ENCODE results near the gene GSN. TPM values are rescaled to one million over a fixed set of nuclear protein-coding genes. Genes with fewer than 3 reads are reported as not detected.

Gene GSN
- total RNA-seq, 1 experiment from 2014 or later, result 28.4 TPM

DNA sequence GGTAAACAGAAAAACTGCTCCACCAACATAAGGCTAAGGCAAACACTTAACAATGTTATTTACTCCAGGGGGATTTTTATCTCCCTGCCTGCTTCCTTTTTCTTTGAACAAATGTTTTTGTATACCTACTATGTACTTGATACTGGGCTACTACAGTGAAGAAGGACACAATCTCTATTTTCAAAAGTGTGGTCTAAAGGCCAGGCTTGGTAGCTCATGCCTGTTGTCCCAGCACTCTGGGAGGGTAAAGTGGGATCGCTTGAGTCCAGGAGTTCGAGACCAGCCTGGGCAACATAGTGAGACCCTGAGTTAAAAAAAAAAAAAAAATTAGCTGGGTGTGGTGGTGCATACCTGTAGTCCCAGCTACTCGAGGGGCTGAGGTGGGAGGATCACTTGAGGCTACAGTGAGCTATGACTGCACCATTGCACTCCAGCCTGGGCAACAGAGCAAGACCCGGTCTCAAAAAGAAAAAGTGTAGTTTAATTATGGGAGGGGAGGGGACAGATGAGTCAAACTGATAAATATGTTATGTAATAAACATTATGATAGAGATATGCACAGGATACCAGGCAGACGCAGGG, 98.7 kb downstream of the GSN start:
- no peaks in the 10 kb centered on the region for H3K27me3 ChIP-seq (replicated peaks; ENCODE audit: insufficient read depth, low read depth, low read length, poor library complexity)
- no peak for DNase-seq (ENCODE audit: low spot score)
- no peak for TF ChIP-seq EZH2 (IDR thresholded peaks at IDR 0.05; ENCODE audit: borderline replicate concordance, low read depth, low read length, poor library complexity, severe bottlenecking)
- TF ChIP-seq, protein P1, sequence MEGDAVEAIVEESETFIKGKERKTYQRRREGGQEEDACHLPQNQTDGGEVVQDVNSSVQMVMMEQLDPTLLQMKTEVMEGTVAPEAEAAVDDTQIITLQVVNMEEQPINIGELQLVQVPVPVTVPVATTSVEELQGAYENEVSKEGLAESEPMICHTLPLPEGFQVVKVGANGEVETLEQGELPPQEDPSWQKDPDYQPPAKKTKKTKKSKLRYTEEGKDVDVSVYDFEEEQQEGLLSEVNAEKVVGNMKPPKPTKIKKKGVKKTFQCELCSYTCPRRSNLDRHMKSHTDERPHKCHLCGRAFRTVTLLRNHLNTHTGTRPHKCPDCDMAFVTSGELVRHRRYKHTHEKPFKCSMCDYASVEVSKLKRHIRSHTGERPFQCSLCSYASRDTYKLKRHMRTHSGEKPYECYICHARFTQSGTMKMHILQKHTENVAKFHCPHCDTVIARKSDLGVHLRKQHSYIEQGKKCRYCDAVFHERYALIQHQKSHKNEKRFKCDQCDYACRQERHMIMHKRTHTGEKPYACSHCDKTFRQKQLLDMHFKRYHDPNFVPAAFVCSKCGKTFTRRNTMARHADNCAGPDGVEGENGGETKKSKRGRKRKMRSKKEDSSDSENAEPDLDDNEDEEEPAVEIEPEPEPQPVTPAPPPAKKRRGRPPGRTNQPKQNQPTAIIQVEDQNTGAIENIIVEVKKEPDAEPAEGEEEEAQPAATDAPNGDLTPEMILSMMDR (conservative IDR thresholded peaks at IDR 0.05; ENCODE audit: low read depth, low read length), result no peak
- H3K4me1 ChIP-seq (ENCODE audit: insufficient read depth, low read length, poor library complexity, severe bottlenecking), result peaks cover 67% of the 10 kb centered on the region
- H3K27ac ChIP-seq (ENCODE audit: low read depth, low read length, poor library complexity, severe bottlenecking), result no peak overlapping the region
- BruUV-seq (replicated peaks), result no TSS peak
- H3K9me3 ChIP-seq (ENCODE audit: low read depth, low read length, poor library complexity, severe bottlenecking), result no peaks in the 10 kb centered on the region
- H3K36me3 ChIP-seq (ENCODE audit: insufficient read depth, low read length, poor library complexity, severe bottlenecking), result no peaks in the 10 kb centered on the region
- H3K4me3 ChIP-seq (ENCODE audit: low read depth, low read length, poor library complexity, severe bottlenecking), result no peak overlapping the region
- intact Hi-C loops (cut with micrococcal nuclease; ENCODE audit: unreplicated experiment), result no loop called here
- CTCF ChIA-PET, result no interaction called here
- POLR2A ChIA-PET (ENCODE audit: low non-redundant PET), result interaction anchor here (0.6 kb wide), 1 partner anchor 15 kb away, joined by 5 read pairs; no protein-coding TSS in a partner anchor

- POLR2A ChIA-PET (ENCODE audit: low non-redundant PET), result no interaction called here
- no peaks in the 10 kb centered on the region for H3K36me3 ChIP-seq (ENCODE audit: insufficient read depth, low read length, poor library complexity, severe bottlenecking)
- H3K4me1 ChIP-seq (ENCODE audit: insufficient read depth, low read length, poor library complexity, severe bottlenecking), result peaks cover 59% of the 10 kb centered on the region
- H3K27me3 ChIP-seq (replicated peaks; ENCODE audit: insufficient read depth, low read depth, low read length, poor library complexity), result no peaks in the 10 kb centered on the region
- H3K9me3 ChIP-seq (ENCODE audit: low read depth, low read length, poor library complexity, severe bottlenecking), result no peaks in the 10 kb centered on the region
- peak overlapping the region; percentile 36 for H3K27ac ChIP-seq (ENCODE audit: low read depth, low read length, poor library complexity, severe bottlenecking)
- DNase-seq (ENCODE audit: low spot score), result no peak
- no TSS peak for BruUV-seq (replicated peaks)
- TF ChIP-seq, protein P1 (conservative IDR thresholded peaks at IDR 0.05; ENCODE audit: low read depth, low read length), result no peak
- no peak for TF ChIP-seq EZH2 (IDR thresholded peaks at IDR 0.05; ENCODE audit: borderline replicate concordance, low read depth, low read length, poor library complexity, severe bottlenecking)
- CTCF ChIA-PET, result no interaction called here
- peak overlapping the region; percentile 19 for H3K4me3 ChIP-seq (ENCODE audit: low read depth, low read length, poor library complexity, severe bottlenecking)
- intact Hi-C loops (cut with micrococcal nuclease; ENCODE audit: unreplicated experiment), result no loop called here
Measured at GRCh38 chr9:121367306-121368137, 99.6 kb downstream of the GSN start.

GRCh38 chr9:121368138-121368522, 100.2 kb downstream of the GSN start:
- ChIA-PET POLR2A (ENCODE audit: low non-redundant PET) (no interaction called here), CTCF (no interaction called here)
- intact Hi-C loops (cut with micrococcal nuclease; ENCODE audit: unreplicated experiment), result no loop called here
- no peaks in the 10 kb centered on the region for H3K27me3 ChIP-seq (replicated peaks; ENCODE audit: insufficient read depth, low read depth, low read length, poor library complexity)
- peaks cover 59% of the 10 kb centered on the region for H3K4me1 ChIP-seq (ENCODE audit: insufficient read depth, low read length, poor library complexity, severe bottlenecking)
- no peak for DNase-seq (ENCODE audit: low spot score)
- H3K27ac ChIP-seq (ENCODE audit: low read depth, low read length, poor library complexity, severe bottlenecking), result peak overlapping the region; percentile 36
- no peaks in the 10 kb centered on the region for H3K36me3 ChIP-seq (ENCODE audit: insufficient read depth, low read length, poor library complexity, severe bottlenecking)
- BruUV-seq (replicated peaks), result no TSS peak
- peak overlapping the region; percentile 19 for H3K4me3 ChIP-seq (ENCODE audit: low read depth, low read length, poor library complexity, severe bottlenecking)
- H3K9me3 ChIP-seq (ENCODE audit: low read depth, low read length, poor library complexity, severe bottlenecking), result no peaks in the 10 kb centered on the region
- TF ChIP-seq EZH2 (IDR thresholded peaks at IDR 0.05; ENCODE audit: borderline replicate concordance, low read depth, low read length, poor library complexity, severe bottlenecking), result no peak
- TF ChIP-seq, protein P1 (conservative IDR thresholded peaks at IDR 0.05; ENCODE audit: low read depth, low read length), result no peak

Data from A673 (cell line).